Hematopoietic multipotent progenitor cell treated with erythropoietin and hydrocortisone succinate and interleukin-3 and kit ligand, for 4 days (in vitro differentiated cells): ENCODE results near the gene CALCOCO1.
"Not testable (repeated sequence)": the region's sequence is repeated elsewhere in the genome, so short reads cannot be mapped to it uniquely, and the experiment has no call there.

Experiments
- DNase-seq: peaks from one replicate; pipeline ENCODE4 v3.0.0-alpha.2; 2015

The CALCOCO1 gene

GRCh38 chr12:53727310-53728041 is at the start of gene CALCOCO1:
Gene CALCOCO1 (minus strand): TSS chr12:53727452. CDS start chr12:53725242, 2,210 bp downstream.
- DNase-seq: peak; percentile 100

- DNase-seq: no peak
Measured at GRCh38 chr12:53776872-53777271, 49.6 kb upstream of the CALCOCO1 start.

GRCh38 chr12:53775478-53776145 is 48.4 kb upstream of the CALCOCO1 start:
- no peak for DNase-seq

GRCh38 chr12:53770281-53770680 is 43.0 kb upstream of the CALCOCO1 start:
- no peak for DNase-seq

GRCh38 chr12:53768976-53769375 is 41.7 kb upstream of the CALCOCO1 start:
- no peak for DNase-seq

- DNase-seq: no peak
Measured at GRCh38 chr12:53766881-53767280, 39.6 kb upstream of the CALCOCO1 start.

GRCh38 chr12:53765891-53766290 is 38.6 kb upstream of the CALCOCO1 start:
- no peak for DNase-seq

GRCh38 chr12:53764615-53765014 is 37.4 kb upstream of the CALCOCO1 start:
- no peak for DNase-seq

GRCh38 chr12:53762793-53763192 is 35.5 kb upstream of the CALCOCO1 start:
- DNase-seq: not testable (repeated sequence)

- DNase-seq: no peak
Measured at GRCh38 chr12:53761306-53761705, 34.1 kb upstream of the CALCOCO1 start.

GRCh38 chr12:53759261-53759660 is 32.0 kb upstream of the CALCOCO1 start:
- DNase-seq: no peak

- DNase-seq: no peak
Measured at GRCh38 chr12:53758730-53759103, 31.5 kb upstream of the CALCOCO1 start.

- no peak for DNase-seq
Measured at GRCh38 chr12:53758081-53758729, 31.0 kb upstream of the CALCOCO1 start.

- DNase-seq: peak; percentile 86
Measured at GRCh38 chr12:53757101-53757770, 30.0 kb upstream of the CALCOCO1 start.

- DNase-seq: no peak
Measured at GRCh38 chr12:53756300-53757100, 29.2 kb upstream of the CALCOCO1 start.

- DNase-seq: no peak
Measured at GRCh38 chr12:53755893-53756292, 28.6 kb upstream of the CALCOCO1 start.

- DNase-seq: no peak
Measured at GRCh38 chr12:53755451-53755891, 28.2 kb upstream of the CALCOCO1 start.

- no peak for DNase-seq
Measured at GRCh38 chr12:53754633-53755264, 27.5 kb upstream of the CALCOCO1 start.

- no peak for DNase-seq
Measured at GRCh38 chr12:53754188-53754585, 26.9 kb upstream of the CALCOCO1 start.

GRCh38 chr12:53752621-53753020 is 25.4 kb upstream of the CALCOCO1 start:
- no peak for DNase-seq

GRCh38 chr12:53752192-53752601 is 24.9 kb upstream of the CALCOCO1 start:
- no peak for DNase-seq
